HepG2 (cell line): ENCODE measurements around the gene PPP1CA. TPM values are rescaled to one million over a fixed set of nuclear protein-coding genes. Genes with fewer than 3 reads are reported as not detected.
A peak's percentile ranks its signal among the peaks of the same experiment; 100 is the strongest.

ENCODE experiments used
- ARNT2 ChIP-seq: sonication (generic); formaldehyde crosslinking; IDR thresholded peaks from 2 replicates; pipeline ENCODE4 v1.8.0; 2022; ENCODE audit warnings: mild to moderate bottlenecking, low read depth, missing genetic modification reagents, moderate library complexity
- ATF4 ChIP-seq, 2 experiments: fragments of 450-650 bp in 1 of 2; sonication (generic) in 1 of 2; formaldehyde crosslinking; IDR thresholded peaks; 2 replicates each; pipeline versions ENCODE4 v1.5.0 to v1.8.0; 2020 to 2022; ENCODE audit warnings: mild to moderate bottlenecking in 1 of 2, missing genetic modification reagents in 1 of 2
- CBX2 ChIP-seq, 2 experiments: fragments of 200-600 bp in 1 of 2; sonication (generic); formaldehyde crosslinking in 1 of 2; IDR thresholded peaks; 2 replicates each; pipeline versions ENCODE4 v1.7.0 to v1.8.1; 2018 to 2022; ENCODE audit warnings: low read depth in 2 of 2, low read length in 1 of 2, mild to moderate bottlenecking in 1 of 2, missing genetic modification reagents in 1 of 2
- CCAR2 ChIP-seq: fragments of 200-400 bp; formaldehyde crosslinking; optimal IDR thresholded peaks from 2 replicates; pipeline ENCODE3; 2018; ENCODE audit warnings: low read depth, mild to moderate bottlenecking, low read length, moderate library complexity
- EEA1 ChIP-seq: sonication (generic); formaldehyde crosslinking; IDR thresholded peaks from 2 replicates; pipeline ENCODE4 v1.5.1; 2020; ENCODE audit warnings: mild to moderate bottlenecking, missing genetic modification reagents, borderline replicate concordance
- HNRNPH1 ChIP-seq: fragments of 200-400 bp; formaldehyde crosslinking; optimal IDR thresholded peaks from 2 replicates; pipeline ENCODE3; 2017; ENCODE audit warnings: mild to moderate bottlenecking, low read depth, low read length
- MEIS2 ChIP-seq: sonication (generic); formaldehyde crosslinking; IDR thresholded peaks from 2 replicates; pipeline ENCODE4 v1.9.0; 2021; ENCODE audit warnings: mild to moderate bottlenecking, missing genetic modification reagents
- RBFOX2 ChIP-seq: fragments of 200-400 bp; formaldehyde crosslinking; IDR thresholded peaks from 2 replicates; pipeline ENCODE4 v1.6.1; 2017; ENCODE audit warnings: low read depth, mild to moderate bottlenecking, low read length
- RNF2 ChIP-seq: fragments of 450-650 bp; conservative IDR thresholded peaks from 2 replicates; pipeline ENCODE4 v1.6.1; 2016; ENCODE audit warnings: low read depth
- SAFB2 ChIP-seq: sonication (generic); formaldehyde crosslinking; IDR thresholded peaks from 2 replicates; pipeline ENCODE4 v1.5.1; 2020; ENCODE audit warnings: missing genetic modification reagents, low read depth, mild to moderate bottlenecking, borderline replicate concordance
- SRY ChIP-seq: sonication (generic); formaldehyde crosslinking; IDR thresholded peaks from 2 replicates; pipeline ENCODE4 v1.8.0; 2022; ENCODE audit warnings: mild to moderate bottlenecking, missing genetic modification reagents
- ZFY ChIP-seq: sonication (generic); formaldehyde crosslinking; IDR thresholded peaks from 2 replicates; pipeline ENCODE4 v1.4.0; 2020; ENCODE audit warnings: missing genetic modification reagents
- ZIK1 ChIP-seq: sonication (generic); formaldehyde crosslinking; IDR thresholded peaks from 2 replicates; pipeline ENCODE4 v1.5.0; 2020; ENCODE audit warnings: mild to moderate bottlenecking, low read depth, missing genetic modification reagents, borderline replicate concordance
- ZKSCAN5 ChIP-seq: sonication (generic); formaldehyde crosslinking; IDR thresholded peaks from 2 replicates; pipeline ENCODE4 v1.5.1; 2020; ENCODE audit warnings: mild to moderate bottlenecking, missing genetic modification reagents
- ZMAT3 ChIP-seq: sonication (generic); formaldehyde crosslinking; conservative IDR thresholded peaks from 2 replicates; pipeline ENCODE4 v1.7.0; 2021; ENCODE audit warnings: missing genetic modification reagents
- ZNF138 ChIP-seq: sonication (generic); formaldehyde crosslinking; IDR thresholded peaks from 2 replicates; pipeline ENCODE4 v1.5.0; 2020; ENCODE audit warnings: mild to moderate bottlenecking, low read depth, missing genetic modification reagents
- ZNF264 ChIP-seq: sonication (generic); formaldehyde crosslinking; IDR thresholded peaks from 2 replicates; pipeline ENCODE4 v1.4.0; 2020; ENCODE audit warnings: missing genetic modification reagents
- ZNF329 ChIP-seq: sonication (generic); formaldehyde crosslinking; IDR thresholded peaks from 2 replicates; pipeline ENCODE4 v1.9.0; 2021; ENCODE audit warnings: low read depth, mild to moderate bottlenecking, missing genetic modification reagents
- ZNF674 ChIP-seq: sonication (generic); formaldehyde crosslinking; IDR thresholded peaks from 2 replicates; pipeline ENCODE4 v1.5.0; 2020; ENCODE audit warnings: low read depth, mild to moderate bottlenecking, missing genetic modification reagents
- ZSCAN22 ChIP-seq: sonication (generic); formaldehyde crosslinking; IDR thresholded peaks from 2 replicates; pipeline ENCODE4 v1.4.0; 2020; ENCODE audit warnings: mild to moderate bottlenecking, missing genetic modification reagents
- ZZZ3 ChIP-seq: sonication (generic); formaldehyde crosslinking; IDR thresholded peaks from 2 replicates; pipeline ENCODE4 v1.4.0; 2020; ENCODE audit warnings: missing genetic modification reagents, mild to moderate bottlenecking, borderline replicate concordance
- polyA plus RNA-seq, 8 experiments: library from polyadenylated mRNA; depleted of rRNA in 3 of 8; stranded (reverse) in 7 of 8; unstranded in 1 of 8; fragments of >200 nt; fragmentation: Illumina TruSeq in 4 of 8; extraction: Trizol in 4 of 8; gene quantifications; 2 replicates each; pipeline versions ENCODE4 v1.2.1 to v1.2.3, GENCODE V29; 2011 to 2016; ENCODE audit warnings: low read depth in 4 of 8, missing spikeins in 1 of 8, mixed read lengths in 1 of 8; ENCODE audit not compliant: insufficient read depth in 1 of 8
- total RNA-seq, 5 experiments: library from RNA; depleted of rRNA; stranded (reverse); fragments of >200 nt; fragmentation: Illumina TruSeq; extraction: Trizol; gene quantifications; 2 replicates each; pipeline ENCODE4 v1.2.3, GENCODE V29; 2016; ENCODE audit warnings: low read depth in 1 of 5

Gene PPP1CA
- total and polyA plus RNA-seq, 2 of the 13 experiments (the other 11 are each of a cell fraction or from before 2014, with no cell fraction given) = 149 to 170 TPM

DNA sequence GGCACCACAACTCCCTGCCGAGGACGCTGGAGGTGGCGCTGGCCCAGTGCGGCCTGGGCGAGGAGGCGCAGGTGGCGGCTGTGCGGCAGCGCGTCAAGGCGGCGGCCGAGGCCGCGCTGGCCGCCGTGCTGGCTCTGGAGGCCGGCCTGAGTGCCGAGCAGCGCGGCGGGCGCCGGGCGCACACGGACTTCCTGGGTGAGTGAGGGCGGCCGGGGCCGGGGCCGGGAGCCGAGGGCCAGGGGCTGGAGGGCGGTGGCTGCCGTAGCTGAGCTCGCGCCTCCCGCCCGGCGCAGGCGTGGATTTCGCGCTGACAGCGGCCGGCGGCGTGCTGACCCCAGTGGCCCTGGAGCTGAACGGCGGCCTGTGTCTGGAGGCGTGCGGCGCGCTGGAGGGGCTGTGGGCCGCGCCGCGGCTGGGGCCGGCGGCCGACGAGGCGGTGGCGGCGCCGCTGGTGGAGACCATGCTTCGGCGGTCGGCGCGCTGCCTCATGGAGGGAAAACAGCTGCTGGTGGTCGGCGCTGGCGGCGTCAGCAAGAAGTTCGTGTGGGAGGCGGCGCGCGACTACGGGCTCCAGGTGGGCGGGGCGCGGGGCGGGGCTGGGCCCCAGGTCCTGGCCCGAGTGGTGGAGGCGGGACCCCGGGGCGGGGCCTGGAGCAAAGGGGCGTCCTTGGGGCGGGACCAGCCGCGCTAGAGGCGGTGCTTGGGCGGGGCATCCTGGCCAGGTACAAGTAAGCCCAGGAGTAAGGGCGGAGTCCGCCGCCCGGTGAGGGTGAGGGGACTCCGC lies 19.2 kb upstream of the PPP1CA start (continued):
- TF ChIP-seq ZNF138 (CRISPR knock-in tag) = no peak
- TF ChIP-seq RNF2 = peak; percentile 92
- TF ChIP-seq EEA1 (CRISPR knock-in tag) = 0 out of 2 replicates have a peak, but pooled peaks have one; percentile 27
- peak; percentile 40; the same call in 1 of the 2 replicates for TF ChIP-seq SRY (CRISPR knock-in tag)
- TF ChIP-seq RBFOX2 = peak; percentile 72
- TF ChIP-seq CCAR2 = no peak
- no peak for TF ChIP-seq ZSCAN22 (CRISPR knock-in tag)
- TF ChIP-seq ZIK1 (CRISPR knock-in tag) = 0 out of 2 replicates have a peak, but pooled peaks have one; percentile 61
- TF ChIP-seq ZMAT3 (CRISPR knock-in tag) = no peak
- peak; percentile 54; the same call in 1 of the 2 replicates for TF ChIP-seq MEIS2
- TF ChIP-seq ARNT2 = peak; percentile 53; the same call in 1 of the 2 replicates
- peak; percentile 63; the same call in 1 of the 2 replicates for TF ChIP-seq ZNF674
- no peak for TF ChIP-seq ATF4 (CRISPR knock-in tag; IDR thresholded peaks at IDR 0.05)
- TF ChIP-seq ZNF329 (CRISPR knock-in tag) = peak; percentile 66; the same call in 1 of the 2 replicates
- no peak for TF ChIP-seq CBX2 (IDR thresholded peaks at IDR 0.05; ENCODE audit: low read depth, low read length)
- no peak for TF ChIP-seq CBX2 (CRISPR knock-in tag; IDR thresholded peaks at IDR 0.05; ENCODE audit: low read depth)
- no peak for TF ChIP-seq ZNF264 (CRISPR knock-in tag)
- peak; percentile 79 for TF ChIP-seq ZFY
- TF ChIP-seq ZKSCAN5 (CRISPR knock-in tag) = no peak
- TF ChIP-seq HNRNPH1 = no peak
- TF ChIP-seq SAFB2 (CRISPR knock-in tag) = peak; percentile 69; the same call in 1 of the 2 replicates
- no peak for TF ChIP-seq ZZZ3 (CRISPR knock-in tag)
